ENCODE results near the gene CMTM1.

DNA sequence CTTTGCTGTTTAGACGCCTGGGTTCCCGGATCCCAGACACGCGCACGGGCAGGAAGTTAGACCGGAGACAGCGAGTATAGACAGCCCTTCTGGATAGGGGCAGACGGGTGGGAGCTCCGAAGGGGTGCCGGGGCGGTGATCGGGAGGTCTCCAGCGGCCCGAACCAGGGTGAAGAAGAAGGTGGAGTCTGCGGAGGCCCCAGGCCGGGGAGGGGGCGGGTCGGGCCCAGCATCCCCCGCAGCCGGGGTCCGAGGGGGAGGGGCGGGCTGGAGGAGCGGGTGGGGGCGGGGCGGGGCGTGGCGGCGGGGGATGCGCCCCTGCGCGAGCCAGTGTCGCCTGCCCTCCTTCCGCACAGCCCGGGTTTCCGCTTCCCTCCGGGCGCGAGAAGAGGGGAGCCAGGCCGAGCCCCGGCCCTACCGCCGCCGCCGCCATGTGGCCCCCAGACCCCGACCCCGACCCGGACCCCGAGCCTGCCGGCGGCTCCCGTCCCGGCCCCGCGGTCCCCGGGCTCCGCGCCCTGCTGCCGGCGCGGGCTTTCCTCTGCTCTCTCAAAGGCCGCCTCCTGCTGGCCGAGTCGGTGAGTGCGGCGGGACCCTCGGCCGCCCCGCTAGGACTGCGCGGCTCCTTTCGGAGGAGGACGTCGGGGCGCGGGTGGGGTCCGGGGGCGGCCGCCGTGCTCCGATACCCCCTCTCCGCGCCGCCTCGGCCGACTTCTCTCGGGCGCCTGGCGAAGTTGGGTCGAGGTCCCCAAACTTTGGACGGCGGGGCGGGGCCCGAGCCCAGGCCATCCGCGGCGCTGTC is 38.3 kb downstream of the CMTM1 start, which contains the start of gene CMTM3:
- TF ChIP-seq, protein P1, sequence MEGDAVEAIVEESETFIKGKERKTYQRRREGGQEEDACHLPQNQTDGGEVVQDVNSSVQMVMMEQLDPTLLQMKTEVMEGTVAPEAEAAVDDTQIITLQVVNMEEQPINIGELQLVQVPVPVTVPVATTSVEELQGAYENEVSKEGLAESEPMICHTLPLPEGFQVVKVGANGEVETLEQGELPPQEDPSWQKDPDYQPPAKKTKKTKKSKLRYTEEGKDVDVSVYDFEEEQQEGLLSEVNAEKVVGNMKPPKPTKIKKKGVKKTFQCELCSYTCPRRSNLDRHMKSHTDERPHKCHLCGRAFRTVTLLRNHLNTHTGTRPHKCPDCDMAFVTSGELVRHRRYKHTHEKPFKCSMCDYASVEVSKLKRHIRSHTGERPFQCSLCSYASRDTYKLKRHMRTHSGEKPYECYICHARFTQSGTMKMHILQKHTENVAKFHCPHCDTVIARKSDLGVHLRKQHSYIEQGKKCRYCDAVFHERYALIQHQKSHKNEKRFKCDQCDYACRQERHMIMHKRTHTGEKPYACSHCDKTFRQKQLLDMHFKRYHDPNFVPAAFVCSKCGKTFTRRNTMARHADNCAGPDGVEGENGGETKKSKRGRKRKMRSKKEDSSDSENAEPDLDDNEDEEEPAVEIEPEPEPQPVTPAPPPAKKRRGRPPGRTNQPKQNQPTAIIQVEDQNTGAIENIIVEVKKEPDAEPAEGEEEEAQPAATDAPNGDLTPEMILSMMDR (IDR thresholded peaks at IDR 0.05; ENCODE audit: insufficient read depth, low read length, poor library complexity, severe bottlenecking) = peak; percentile 69
- TF ChIP-seq EZH2phosphoT487 (conservative IDR thresholded peaks at IDR 0.05; ENCODE audit: low read length) = no peak

All from SU-DHL-6 (cell line).